Activated naive CD8-positive, alpha-beta T cell treated with anti-CD3 and anti-CD28 coated beads, Interleukin-2, amount 10 ng/mL, durations not matched to agents 7 days and 5 days (primary cell): Measurements from ENCODE around the gene APBA2. TPM values are rescaled to one million over a fixed set of nuclear protein-coding genes. Genes with fewer than 3 reads are reported as not detected.
A peak's percentile ranks its signal among the peaks of the same experiment; 100 is the strongest.

ENCODE experiments used
- ATAC-seq: fragments of 150-1000 bp; cut with Tn5 transposase; one replicate; pipeline ENCODE4 v1.10.0; 2021; ENCODE audit warnings: low read depth, moderate library complexity
- POLR2A ChIA-PET: fragments of 350-600 bp; sonication (Branson Sonifier 250); formaldehyde crosslinking; loops from one replicate; lab custom pipeline; 2021; ENCODE audit warnings: antibody characterized with exemption; lab: Charles Lee
- DNase-seq: peaks from one replicate; pipeline ENCODE4 v3.0.0; 2021
- H3K27ac Mint-ChIP-seq: one replicate; pipeline ENCODE4 v1.8.0; 2022; ENCODE audit warnings: mild to moderate bottlenecking, mixed read lengths
- H3K27me3 Mint-ChIP-seq: one replicate; pipeline ENCODE4 v1.8.0; 2022; ENCODE audit warnings: mild to moderate bottlenecking, moderate library complexity, mixed read lengths
- H3K36me3 Mint-ChIP-seq: one replicate; pipeline ENCODE4 v1.8.0; 2021; ENCODE audit warnings: mild to moderate bottlenecking, mixed read lengths
- H3K4me1 Mint-ChIP-seq: one replicate; pipeline ENCODE4 v1.8.0; 2021; ENCODE audit warnings: mixed read lengths
- H3K4me3 Mint-ChIP-seq: one replicate; pipeline ENCODE4 v1.8.0; 2022; ENCODE audit warnings: mild to moderate bottlenecking, moderate library complexity, mixed read lengths
- H3K9me3 Mint-ChIP-seq: one replicate; pipeline ENCODE4 v1.8.0; 2021; ENCODE audit warnings: mixed read lengths
- total RNA-seq, 2 experiments: library from RNA; stranded (reverse); gene quantifications; one replicate each; pipeline ENCODE4 v1.2.3, GENCODE V29; 2021

The APBA2 gene
- total RNA-seq, 2 experiments from 2014 or later = 65.1 to 66.0 TPM

DNA sequence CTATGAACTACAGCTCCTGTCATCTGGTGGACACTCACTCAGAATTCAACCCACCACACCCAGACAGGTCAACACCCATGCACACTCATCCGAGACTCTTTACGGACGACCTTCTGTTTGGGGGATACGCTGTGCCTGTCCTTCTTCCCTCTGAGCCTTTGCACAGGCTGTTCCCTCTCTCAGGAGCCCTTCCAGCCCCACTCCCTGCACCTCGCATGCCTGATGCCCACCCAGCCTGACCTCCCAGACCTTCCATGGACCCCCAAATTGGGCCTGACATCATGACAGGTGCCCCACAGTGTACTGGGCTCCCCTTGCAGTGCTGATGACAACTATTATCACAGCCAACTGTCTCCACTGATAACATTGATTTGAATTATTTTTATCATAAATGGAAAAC lies 248.0 kb downstream of the APBA2 start:
- Mint-ChIP-seq H3K36me3 (no peaks in the 10 kb centered on the region), H3K27ac (no peak overlapping the region), H3K4me3 (no peak overlapping the region), H3K9me3 (no peaks in the 10 kb centered on the region), H3K27me3 (peaks cover 3% of the 10 kb centered on the region), H3K4me1 (peaks cover 5% of the 10 kb centered on the region)
- ATAC-seq (no peak), DNase-seq (peak; percentile 19)
- POLR2A ChIA-PET = no interaction called here

DNA sequence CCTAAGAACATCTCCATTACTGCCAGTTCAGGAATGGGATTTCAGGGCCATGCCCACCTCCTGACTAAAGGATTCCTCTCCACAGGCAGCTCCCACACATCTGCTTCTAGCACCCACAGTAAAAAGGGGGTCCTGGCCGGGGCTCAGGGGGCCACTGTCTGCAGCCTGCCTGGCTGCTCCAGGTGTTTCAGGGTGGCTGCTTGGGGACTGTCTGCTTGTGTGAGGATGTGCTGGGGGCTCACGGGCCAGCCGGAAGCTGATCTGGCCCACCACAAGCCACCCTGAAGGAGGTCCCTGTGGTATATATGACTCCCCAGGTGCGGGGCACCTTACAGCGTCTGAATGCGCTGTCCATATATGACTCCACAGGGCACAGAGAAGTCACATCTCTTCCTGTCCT lies 248.5 kb downstream of the APBA2 start:
- H3K36me3 Mint-ChIP-seq = no peaks in the 10 kb centered on the region
- peaks cover 3% of the 10 kb centered on the region for H3K27me3 Mint-ChIP-seq
- DNase-seq (peak; percentile 19), ATAC-seq (no peak)
- peaks cover 5% of the 10 kb centered on the region for H3K4me1 Mint-ChIP-seq
- POLR2A ChIA-PET = no interaction called here
- no peak overlapping the region for H3K4me3 Mint-ChIP-seq
- H3K9me3 Mint-ChIP-seq = no peaks in the 10 kb centered on the region
- H3K27ac Mint-ChIP-seq = no peak overlapping the region

DNA sequence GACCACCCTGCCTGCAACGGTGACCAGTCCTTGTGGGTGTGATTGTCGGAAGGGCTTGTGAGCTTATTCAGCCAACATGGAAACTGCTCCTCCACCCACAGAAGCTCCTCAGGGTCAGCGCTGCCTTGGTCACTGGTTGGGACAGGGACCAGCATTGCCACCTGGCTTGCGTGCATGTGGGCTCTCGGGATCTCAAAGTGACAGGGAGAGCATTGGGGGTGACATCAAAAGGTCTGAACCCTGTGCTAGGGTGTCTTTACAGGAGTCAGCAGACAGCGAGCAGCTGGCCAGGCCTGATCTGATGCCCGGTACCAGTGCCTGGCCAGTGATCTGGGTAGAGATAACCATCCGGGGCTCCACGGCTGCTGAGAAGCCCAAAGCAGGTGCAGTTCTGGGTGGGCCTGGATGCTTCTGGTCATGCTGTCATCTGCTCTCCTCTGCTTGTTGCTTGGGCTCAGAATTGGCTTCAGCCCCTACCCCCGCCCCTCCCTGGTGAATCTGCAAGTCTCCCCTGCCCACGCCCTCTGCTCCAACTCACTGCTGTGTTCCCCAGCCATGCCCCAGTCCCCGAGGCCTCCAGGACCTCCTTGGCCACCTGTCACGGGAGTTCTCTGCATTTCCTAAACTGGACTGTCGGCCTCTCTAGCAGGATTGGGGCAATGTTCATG lies 249.0 kb downstream of the APBA2 start:
- POLR2A ChIA-PET = no interaction called here
- H3K4me1 Mint-ChIP-seq = peaks cover 7% of the 10 kb centered on the region
- no peak for ATAC-seq
- H3K36me3 Mint-ChIP-seq = no peaks in the 10 kb centered on the region
- no peaks in the 10 kb centered on the region for H3K9me3 Mint-ChIP-seq
- DNase-seq = no peak
- no peak overlapping the region for H3K4me3 Mint-ChIP-seq
- H3K27me3 Mint-ChIP-seq = peaks cover 3% of the 10 kb centered on the region
- H3K27ac Mint-ChIP-seq = no peak overlapping the region

DNA sequence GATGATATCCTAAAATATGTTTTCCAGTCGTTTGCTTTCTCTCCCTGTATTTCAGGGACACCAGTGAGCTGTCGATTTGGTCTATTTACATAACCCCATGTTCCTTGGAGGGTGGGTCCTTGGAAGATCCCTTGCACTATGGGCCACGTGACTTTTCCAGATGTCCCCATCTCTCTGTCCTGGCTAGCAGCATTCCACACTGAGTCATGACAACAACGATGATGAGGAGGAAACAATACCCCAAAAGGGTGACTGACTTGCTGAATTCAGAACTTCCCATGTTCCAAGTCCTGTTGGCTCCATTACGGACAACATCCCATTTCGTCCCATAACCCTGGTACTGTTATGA lies 249.5 kb downstream of the APBA2 start:
- Mint-ChIP-seq H3K4me3 (no peak overlapping the region), H3K27me3 (peaks cover 8% of the 10 kb centered on the region), H3K36me3 (no peaks in the 10 kb centered on the region), H3K9me3 (no peaks in the 10 kb centered on the region), H3K27ac (no peak overlapping the region), H3K4me1 (peaks cover 11% of the 10 kb centered on the region)
- ATAC-seq (no peak), DNase-seq (no peak)
- POLR2A ChIA-PET = no interaction called here

DNA sequence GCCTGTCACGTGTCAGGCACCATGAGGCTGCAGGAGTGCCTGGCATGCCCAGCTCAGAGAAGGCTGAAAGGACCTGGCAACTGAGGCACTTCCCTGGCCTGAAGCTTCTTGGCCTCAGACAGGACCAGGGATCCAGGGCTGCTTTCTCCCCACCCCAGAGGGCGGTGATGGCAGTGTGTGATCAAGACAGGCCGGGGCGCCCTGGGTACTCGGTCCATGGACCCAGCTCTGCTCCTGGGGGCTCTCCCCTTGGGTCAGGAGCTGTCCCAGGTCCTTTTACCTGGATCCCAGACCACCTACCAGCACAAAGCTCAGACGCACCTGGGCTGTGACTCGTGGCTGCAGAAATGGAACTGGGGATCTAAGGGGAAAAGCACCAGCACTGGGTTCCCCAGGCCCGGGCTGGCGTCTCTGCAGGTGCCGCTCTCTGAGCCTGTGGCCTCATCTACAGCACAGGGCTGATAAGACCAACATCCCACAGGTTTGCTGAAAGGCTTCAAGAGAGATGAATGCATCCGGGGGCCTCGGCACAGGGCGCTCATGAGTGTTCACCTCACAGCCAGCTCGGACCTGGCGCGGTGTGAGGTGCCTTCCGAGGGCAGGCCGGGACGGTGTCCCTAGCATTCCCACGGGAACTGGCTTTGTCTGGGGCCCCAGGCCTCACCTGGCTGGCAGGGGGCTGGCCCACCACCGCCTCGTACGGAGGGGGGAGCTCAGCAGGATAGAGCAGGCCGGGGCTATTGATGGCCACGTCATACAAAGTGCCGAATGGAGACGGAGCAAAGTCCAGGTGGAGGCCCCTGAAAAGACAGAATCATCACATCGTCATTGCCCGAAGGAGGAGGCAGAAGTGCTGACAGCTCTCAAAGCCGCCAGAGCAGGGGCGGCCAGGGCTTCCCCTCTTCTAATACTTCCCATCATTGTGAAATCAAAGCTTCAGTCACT lies 250.2 kb downstream of the APBA2 start:
- H3K27me3 Mint-ChIP-seq = peaks cover 12% of the 10 kb centered on the region
- no peak overlapping the region for H3K27ac Mint-ChIP-seq
- H3K9me3 Mint-ChIP-seq = no peaks in the 10 kb centered on the region
- POLR2A ChIA-PET = no interaction called here
- H3K4me3 Mint-ChIP-seq = no peak overlapping the region
- ATAC-seq (no peak), DNase-seq (peak; percentile 19)
- H3K4me1 Mint-ChIP-seq = peaks cover 12% of the 10 kb centered on the region
- H3K36me3 Mint-ChIP-seq = no peaks in the 10 kb centered on the region

DNA sequence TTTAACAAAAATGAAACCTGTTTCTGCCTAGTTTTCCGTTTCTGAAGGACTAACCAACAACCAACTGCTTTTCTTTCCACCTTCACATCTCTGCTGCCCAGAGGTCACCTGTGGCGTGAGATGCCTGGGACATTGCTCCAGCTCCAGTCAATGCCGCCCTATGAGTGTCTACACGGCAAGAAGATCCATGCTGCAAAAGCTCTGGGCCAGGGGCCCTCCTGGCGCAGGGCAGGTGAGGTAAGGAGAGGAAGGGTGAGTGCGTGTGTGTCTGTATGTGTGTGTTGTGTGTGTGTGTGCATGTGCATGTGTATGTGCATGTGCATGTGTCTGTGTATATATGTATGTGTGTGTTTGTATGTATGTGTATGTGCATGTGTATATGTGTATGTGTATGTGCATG lies 252.5 kb downstream of the APBA2 start:
- no peaks in the 10 kb centered on the region for H3K9me3 Mint-ChIP-seq
- ATAC-seq = no peak
- POLR2A ChIA-PET = no interaction called here
- peaks cover 7% of the 10 kb centered on the region for H3K4me1 Mint-ChIP-seq
- H3K27ac Mint-ChIP-seq = no peak overlapping the region
- H3K27me3 Mint-ChIP-seq = peaks cover 19% of the 10 kb centered on the region
- DNase-seq = no peak
- no peak overlapping the region for H3K4me3 Mint-ChIP-seq
- H3K36me3 Mint-ChIP-seq = no peaks in the 10 kb centered on the region

DNA sequence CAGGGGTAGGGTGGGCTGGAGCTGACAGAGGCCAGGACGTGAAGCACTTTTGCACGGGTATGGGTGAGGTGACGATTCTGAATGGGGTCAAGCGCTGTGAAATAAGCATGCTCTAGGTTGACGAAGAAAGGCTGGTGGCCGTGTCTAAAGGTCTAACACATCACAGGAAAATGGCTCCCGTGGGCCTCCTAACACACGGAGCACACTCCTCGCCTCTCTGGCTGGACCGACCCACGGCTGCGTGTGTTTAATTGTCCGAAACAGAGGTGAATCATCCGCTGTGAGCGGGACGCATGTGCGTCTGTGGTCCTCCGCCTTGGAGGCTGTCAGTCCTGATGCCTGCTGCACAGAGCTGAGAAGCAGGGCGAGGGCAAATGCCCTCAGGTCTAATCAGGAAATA lies 253.3 kb downstream of the APBA2 start:
- no peak overlapping the region for H3K4me3 Mint-ChIP-seq

DNA sequence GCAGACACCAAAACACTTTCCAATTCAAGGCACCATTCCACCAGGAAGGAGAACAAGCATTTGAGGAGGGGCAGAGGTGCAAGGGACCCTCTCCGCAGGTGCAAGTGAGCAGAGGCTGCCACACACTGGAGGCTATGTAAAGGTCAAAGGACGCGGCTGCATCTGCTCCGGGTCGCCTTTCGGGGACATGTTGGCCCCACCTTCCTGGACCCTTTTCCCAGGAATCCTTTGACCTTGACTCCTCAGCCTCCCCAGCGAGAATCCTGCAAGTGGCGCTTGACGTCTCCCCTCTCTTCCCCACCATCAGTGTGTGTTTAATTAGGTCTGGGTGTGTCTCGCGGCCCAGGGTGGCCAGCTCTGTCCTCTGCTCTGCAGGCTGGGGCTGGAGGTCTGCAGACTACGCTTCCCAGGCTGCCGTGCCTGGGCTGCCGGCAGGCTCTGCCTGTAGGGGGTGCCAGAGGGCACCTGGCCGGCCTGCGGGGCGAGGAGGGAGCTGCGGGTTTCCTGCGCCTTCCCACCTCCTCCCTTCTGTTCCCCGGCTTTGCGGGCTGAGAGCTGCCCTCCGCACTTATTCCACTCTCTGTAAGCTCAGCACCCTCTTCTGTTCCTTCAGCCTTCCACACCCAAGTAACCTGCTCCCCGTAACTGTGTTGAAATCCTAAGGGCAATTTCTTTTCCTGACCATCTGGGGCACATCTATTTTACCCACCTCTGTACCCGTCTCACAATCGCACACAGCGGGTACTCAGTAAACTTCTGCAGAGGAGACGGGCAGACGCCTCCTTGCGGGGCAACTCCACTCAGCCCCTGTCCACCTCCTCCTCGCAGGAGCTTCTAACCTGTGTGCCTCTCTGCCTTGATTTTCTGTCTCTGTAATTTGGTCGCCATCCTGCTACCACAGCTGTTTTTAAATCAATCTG lies 254.0 kb downstream of the APBA2 start:
- H3K4me1 Mint-ChIP-seq = peaks cover 7% of the 10 kb centered on the region
- ATAC-seq (peak; percentile 86), DNase-seq (peak; percentile 83)
- no peaks in the 10 kb centered on the region for H3K36me3 Mint-ChIP-seq
- H3K4me3 Mint-ChIP-seq = peak overlapping the region; percentile 14
- no peaks in the 10 kb centered on the region for H3K9me3 Mint-ChIP-seq
- H3K27ac Mint-ChIP-seq = no peak overlapping the region
- POLR2A ChIA-PET = no interaction called here
- peaks cover 24% of the 10 kb centered on the region for H3K27me3 Mint-ChIP-seq

More for the DNA sequence above, 253.3 kb downstream of the APBA2 start:
- POLR2A ChIA-PET = no interaction called here
- DNase-seq = no peak
- H3K36me3 Mint-ChIP-seq = no peaks in the 10 kb centered on the region
- no peak for ATAC-seq
- peaks cover 7% of the 10 kb centered on the region for H3K4me1 Mint-ChIP-seq
- no peaks in the 10 kb centered on the region for H3K9me3 Mint-ChIP-seq
- H3K27me3 Mint-ChIP-seq = peaks cover 20% of the 10 kb centered on the region
- no peak overlapping the region for H3K27ac Mint-ChIP-seq

DNA sequence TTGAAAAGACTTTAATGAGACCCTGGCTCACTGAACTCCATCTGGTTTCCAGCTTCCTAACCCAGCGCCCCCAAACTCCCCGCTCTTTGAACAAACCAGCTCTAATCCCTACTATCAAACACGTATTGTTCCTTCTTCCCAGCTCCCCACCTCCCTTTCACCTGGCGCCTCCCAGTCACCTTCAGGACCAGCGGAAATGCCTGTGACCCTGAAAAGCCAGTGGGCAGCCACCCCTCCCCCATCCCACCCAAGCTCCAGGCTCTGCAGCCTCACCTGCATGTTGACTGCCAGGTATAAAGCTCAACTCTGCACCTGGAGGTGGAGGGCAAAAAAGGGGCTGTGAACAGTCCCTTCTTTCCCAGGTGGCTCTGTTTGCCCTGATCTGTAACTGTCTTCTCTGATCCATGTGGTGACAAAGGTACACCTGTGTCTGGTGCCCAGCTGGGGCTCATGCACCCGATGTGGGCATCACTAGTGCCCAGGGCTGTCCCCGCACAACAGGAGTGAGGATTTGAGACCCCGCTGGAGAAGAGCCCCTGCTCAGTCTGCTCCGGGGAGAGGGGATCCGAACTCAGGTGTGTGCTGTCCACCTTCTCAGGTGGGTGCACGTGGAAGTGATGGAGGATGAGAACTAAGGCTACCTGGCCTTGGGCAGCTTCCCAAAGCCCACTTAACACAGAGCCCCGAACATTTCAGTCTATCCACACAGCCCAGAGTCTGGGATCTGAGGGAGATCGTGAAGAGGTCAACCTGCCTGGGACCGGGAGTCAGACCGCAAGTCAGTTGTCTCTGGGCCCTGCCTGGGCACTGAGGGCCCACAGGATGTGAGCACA lies 254.9 kb downstream of the APBA2 start:
- Mint-ChIP-seq H3K4me3 (no peak overlapping the region), H3K9me3 (no peaks in the 10 kb centered on the region), H3K27ac (no peak overlapping the region), H3K36me3 (no peaks in the 10 kb centered on the region), H3K27me3 (peaks cover 28% of the 10 kb centered on the region), H3K4me1 (peaks cover 7% of the 10 kb centered on the region)
- no peak for ATAC-seq
- POLR2A ChIA-PET = no interaction called here
- DNase-seq = no peak

DNA sequence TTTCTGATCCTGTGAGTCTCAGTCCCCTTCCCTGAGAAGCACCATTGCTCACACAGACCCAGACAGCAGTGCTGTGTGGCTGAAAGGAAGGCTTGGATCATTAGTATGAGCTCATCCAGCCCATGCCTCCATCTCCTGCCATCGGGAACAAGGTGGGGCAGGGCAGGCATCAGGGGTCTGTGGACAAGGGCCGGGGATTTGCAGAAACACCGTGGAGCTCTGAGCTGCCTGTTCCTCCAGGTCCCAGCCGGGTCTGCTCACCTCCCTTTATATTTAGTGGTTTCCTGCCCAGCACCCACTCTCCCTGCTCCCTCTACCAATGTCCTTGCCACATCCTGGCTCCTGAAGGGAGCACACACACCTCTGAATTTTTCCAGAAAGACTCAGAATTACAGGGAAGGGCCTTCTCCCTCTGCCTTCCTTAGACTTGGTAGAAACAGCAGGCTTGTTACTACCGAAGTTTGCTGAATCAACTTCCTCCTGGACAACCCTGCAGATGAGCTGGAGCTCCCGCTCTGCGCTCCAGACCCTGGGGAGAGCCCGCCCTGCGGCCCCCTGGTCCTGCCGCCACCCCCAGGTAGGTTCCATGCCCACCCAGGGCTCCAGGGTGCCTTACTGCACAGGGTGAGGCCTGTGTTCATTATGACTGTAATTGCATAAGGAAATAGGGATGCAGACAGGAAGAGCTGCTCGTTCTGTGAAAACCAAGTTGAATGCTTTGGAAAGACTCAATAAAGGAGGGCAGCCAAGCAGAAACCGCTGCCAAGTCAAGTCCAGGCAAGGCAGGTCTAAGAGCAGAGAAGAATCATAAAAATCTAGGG lies 255.7 kb downstream of the APBA2 start:
- no peaks in the 10 kb centered on the region for H3K36me3 Mint-ChIP-seq
- no peak overlapping the region for H3K27ac Mint-ChIP-seq
- H3K4me1 Mint-ChIP-seq = peaks cover 7% of the 10 kb centered on the region
- ATAC-seq (no peak), DNase-seq (no peak)
- H3K27me3 Mint-ChIP-seq = peaks cover 31% of the 10 kb centered on the region
- no peaks in the 10 kb centered on the region for H3K9me3 Mint-ChIP-seq
- no peak overlapping the region for H3K4me3 Mint-ChIP-seq
- POLR2A ChIA-PET = no interaction called here

DNA sequence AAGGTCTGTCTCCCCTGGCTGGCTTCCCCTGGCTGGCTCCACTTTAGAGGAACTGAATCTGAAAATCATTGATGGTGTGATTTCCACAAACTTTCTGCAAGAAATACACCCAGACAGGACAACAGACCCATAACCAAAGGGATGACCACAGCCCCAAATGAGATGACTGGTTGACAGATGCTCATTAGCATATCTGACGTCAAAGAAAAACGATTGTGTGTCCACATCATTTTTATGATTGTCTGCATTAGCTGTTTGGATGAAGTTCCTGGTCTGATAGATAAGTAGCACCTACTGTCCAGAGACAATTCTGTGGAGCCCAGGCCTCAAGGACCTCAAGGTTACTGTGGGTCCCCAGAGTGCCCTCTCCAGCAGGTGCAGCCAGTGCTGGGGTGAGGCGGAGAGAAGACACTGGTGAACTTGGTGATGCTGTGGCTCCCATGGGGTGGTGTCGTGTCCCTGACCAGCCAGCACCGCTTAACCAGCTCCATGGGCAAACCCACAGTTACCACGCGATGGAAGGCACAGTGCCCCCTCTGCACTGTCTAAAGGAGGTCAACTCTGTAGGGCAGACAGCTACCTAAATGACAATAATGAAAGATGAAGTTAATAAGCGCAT lies 256.5 kb downstream of the APBA2 start:
- peaks cover 7% of the 10 kb centered on the region for H3K4me1 Mint-ChIP-seq
- POLR2A ChIA-PET = no interaction called here
- no peak for ATAC-seq
- H3K27ac Mint-ChIP-seq = no peak overlapping the region
- H3K36me3 Mint-ChIP-seq = no peaks in the 10 kb centered on the region
- no peak overlapping the region for H3K4me3 Mint-ChIP-seq
- DNase-seq = no peak
- H3K9me3 Mint-ChIP-seq = no peaks in the 10 kb centered on the region
- peaks cover 31% of the 10 kb centered on the region for H3K27me3 Mint-ChIP-seq

DNA sequence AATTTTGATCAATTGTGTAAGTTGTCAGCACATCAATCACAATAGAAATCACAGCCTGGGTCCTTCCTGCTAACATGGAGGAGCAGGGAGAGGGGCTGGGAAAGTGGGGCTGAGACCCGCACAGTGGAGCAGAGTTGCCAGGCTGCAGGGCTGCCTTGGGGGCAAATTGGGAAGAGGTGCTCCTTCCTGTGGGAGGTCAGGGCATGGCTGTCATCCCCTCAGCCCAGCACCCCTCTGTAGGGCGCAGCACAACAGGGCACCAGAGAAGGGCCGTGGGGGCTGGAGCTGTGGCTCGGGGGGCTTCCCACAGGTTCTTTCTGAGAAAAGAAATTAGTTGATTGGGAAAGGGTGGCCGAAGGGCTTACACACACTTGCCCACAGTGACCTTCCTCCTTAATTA lies 257.5 kb downstream of the APBA2 start:
- Mint-ChIP-seq H3K27me3 (peaks cover 36% of the 10 kb centered on the region), H3K4me3 (no peak overlapping the region), H3K36me3 (no peaks in the 10 kb centered on the region), H3K4me1 (peaks cover 7% of the 10 kb centered on the region), H3K27ac (no peak overlapping the region), H3K9me3 (no peaks in the 10 kb centered on the region)
- POLR2A ChIA-PET = no interaction called here
- DNase-seq (no peak), ATAC-seq (no peak)
